Pericardium fibroblast (primary cell): ENCODE results near the gene IQCF5. TPM values are rescaled to one million over a fixed set of nuclear protein-coding genes. Genes with fewer than 3 reads are reported as not detected.

ENCODE experiments used
- total RNA-seq: library from RNA; depleted of rRNA; stranded (reverse); fragments of >200 nt; gene quantifications from 2 replicates; pipeline ENCODE4 v1.2.3, GENCODE V29; 2015

The IQCF5 gene
- not detected in 2 replicates for total RNA-seq

GRCh38 chr3:51875501-51875900 lies at the start of gene IQCF5:
TSS of gene IQCF5 (minus strand) at chr3:51875601. CDS start at chr3:51875531, 70 bp downstream.

GRCh38 chr3:51860703-51861665 lies 14.4 kb downstream of the IQCF5 start, which contains the start of gene IQCF2:
TSS of gene IQCF2 (plus strand) at chr3:51861615. CDS start at chr3:51861667, 52 bp downstream.

Other genes starting within 250 kb of the IQCF5 start
- 73.6 and 84.5 TPM in 2 replicates for gene TEX264, start 204.3 kb downstream of the IQCF5 start, total RNA-seq
- under 0.01 and 0.43 TPM in 2 replicates for gene GRM2, start 168.5 kb downstream of the IQCF5 start, total RNA-seq
- not detected in 2 replicates for gene IQCF6, start 96.4 kb downstream of the IQCF5 start, total RNA-seq
- not detected in 2 replicates for gene IQCF2, start 14.0 kb downstream of the IQCF5 start, total RNA-seq
- gene IQCF1, start 27.8 kb upstream of the IQCF5 start, total RNA-seq = not detected in 2 replicates
- gene RRP9, start 66.3 kb upstream of the IQCF5 start, total RNA-seq = 21.3 and 24.4 TPM in 2 replicates
- 13.4 and 14.6 TPM in 2 replicates for gene PARP3, start 66.8 kb upstream of the IQCF5 start, total RNA-seq
- 0.17 TPM in 1 of 2 replicates, not detected in the other for gene GPR62, start 79.8 kb upstream of the IQCF5 start, total RNA-seq
- gene PCBP4, start 91.9 kb upstream of the IQCF5 start, total RNA-seq = 30.9 and 36.5 TPM in 2 replicates
- gene ABHD14B, start 98.4 kb upstream of the IQCF5 start, total RNA-seq = 52.4 and 73.8 TPM in 2 replicates
- 30.2 and 43.5 TPM in 2 replicates for gene ABHD14A, start 99.5 kb upstream of the IQCF5 start, total RNA-seq
- 45.4 and 56.4 TPM in 2 replicates for gene ACY1, start 107.9 kb upstream of the IQCF5 start, total RNA-seq
- 2,355 and 3,402 TPM in 2 replicates for gene RPL29, start 120.3 kb upstream of the IQCF5 start, total RNA-seq
- gene DUSP7, start 181.0 kb upstream of the IQCF5 start, total RNA-seq = 7.3 and 10.6 TPM in 2 replicates